BLaER1 treated with 17β-estradiol and CSF1 and Interleukin-3, amounts not matched to agents 10 nM and 100 nM (cell line): ENCODE measurements around the gene CDH23.

Experiments used
- H3K27ac ChIP-seq, 11 experiments: shearing (Covaris generic); formaldehyde crosslinking; 2 replicates each; pipeline ENCODE4 v1.8.1; 2022
- H3K27me3 ChIP-seq, 11 experiments: shearing (Covaris generic); formaldehyde crosslinking; 2 replicates each; pipeline ENCODE4 v1.8.1; 2022
- H3K36me3 ChIP-seq, 11 experiments: shearing (Covaris generic); formaldehyde crosslinking; 2 replicates each; pipeline ENCODE4 v1.8.1; 2022
- H3K4me1 ChIP-seq, 10 experiments: shearing (Covaris generic); formaldehyde crosslinking; 2 replicates each; pipeline ENCODE4 v1.8.1; 2022
- H3K4me2 ChIP-seq, 11 experiments: shearing (Covaris generic); formaldehyde crosslinking; 2 replicates each; pipeline ENCODE4 v1.8.1; 2022
- H3K4me3 ChIP-seq, 10 experiments: shearing (Covaris generic); formaldehyde crosslinking; 2 replicates each; pipeline ENCODE4 v1.8.1; 2022
- H3K9ac ChIP-seq, 11 experiments: shearing (Covaris generic); formaldehyde crosslinking; 2 replicates each; pipeline ENCODE4 v1.8.1; 2022
- H3K9me3 ChIP-seq, 11 experiments: shearing (Covaris generic); formaldehyde crosslinking; replicated peaks in 1 of 11; 2 replicates each; pipeline ENCODE4 v1.8.1; 2022
- H4K20me1 ChIP-seq, 11 experiments: shearing (Covaris generic); formaldehyde crosslinking; 2 replicates each; pipeline ENCODE4 v1.8.1; 2022
- Cebpa-rat ChIP-seq, 11 experiments: shearing (Covaris generic); IDR thresholded peaks; 2 replicates each; pipeline ENCODE4 v1.8.1; 2022

CDH23 gene

DNA sequence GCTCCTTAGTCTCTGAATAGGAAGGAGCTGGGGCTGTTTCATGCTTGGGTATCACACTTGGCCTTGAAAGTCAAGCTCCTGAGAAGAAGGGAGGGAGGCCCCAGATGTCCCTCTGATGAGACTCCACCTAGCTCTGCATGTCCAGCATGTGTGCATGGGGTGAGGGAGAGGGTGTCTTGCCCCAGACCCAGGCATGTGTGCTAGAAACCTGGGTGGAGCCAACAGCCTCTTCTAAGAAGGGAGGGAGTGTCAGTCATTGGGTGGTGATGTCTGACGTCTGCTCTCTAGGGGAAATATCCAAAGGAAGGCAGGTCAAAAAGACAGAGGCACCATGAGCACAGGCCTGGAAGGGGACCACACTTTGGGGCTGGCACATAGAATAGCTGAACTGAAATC, 159.0 kb downstream of the CDH23 start:
- no peak for TF ChIP-seq Cebpa-rat (IDR thresholded peaks at IDR 0.05)
- H3K27ac ChIP-seq, result no peak overlapping the region
- H3K36me3 ChIP-seq, result no peaks in the 10 kb centered on the region
- H3K4me1 ChIP-seq, result peaks cover 0 to 4% (median 1%) of the 10 kb centered on the region in 10 experiments; a peak in 13 of 20 replicates
- no peaks in the 10 kb centered on the region for H3K27me3 ChIP-seq
- no peak overlapping the region for H3K4me3 ChIP-seq
- H4K20me1 ChIP-seq, result 0 out of 22 replicates have a peak, but pooled peaks cover 0 to 5% (median 0%) of the 10 kb centered on the region in 11 experiments
- no peak overlapping the region for H3K4me2 ChIP-seq
- H3K9ac ChIP-seq, result no peak overlapping the region
- no peaks in the 10 kb centered on the region for H3K9me3 ChIP-seq

DNA sequence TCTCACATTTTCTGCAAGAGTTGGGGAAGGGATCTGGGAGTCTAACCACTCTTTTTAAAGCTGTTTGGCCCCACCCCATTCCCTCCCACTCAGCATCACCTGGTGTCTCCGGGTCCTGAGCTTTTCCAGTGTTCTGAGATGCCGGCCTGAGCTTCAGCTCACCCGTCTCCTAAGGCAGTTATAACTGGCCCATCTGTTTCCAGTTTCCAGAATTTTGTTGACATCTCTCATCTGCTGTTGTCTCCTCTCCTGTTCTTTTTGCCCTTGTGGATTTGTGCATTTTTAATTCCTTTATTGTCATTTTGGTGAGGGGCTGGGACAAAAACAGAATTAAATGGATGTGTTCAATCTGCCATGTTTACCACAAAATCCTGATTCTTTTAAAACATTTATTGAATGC, 162.3 kb downstream of the CDH23 start:
- Histone ChIP-seq H3K4me2 (no peak overlapping the region), H3K9ac (no peak overlapping the region), H4K20me1 (no peaks in the 10 kb centered on the region), H3K27ac (no peak overlapping the region), H3K9me3 (no peaks in the 10 kb centered on the region), H3K4me3 (no peak overlapping the region), H3K36me3 (no peaks in the 10 kb centered on the region), H3K27me3 (no peaks in the 10 kb centered on the region), H3K4me1 (peaks cover 10 to 16% (median 12%) of the 10 kb centered on the region in 10 experiments)
- no peak for TF ChIP-seq Cebpa-rat (IDR thresholded peaks at IDR 0.05)

DNA sequence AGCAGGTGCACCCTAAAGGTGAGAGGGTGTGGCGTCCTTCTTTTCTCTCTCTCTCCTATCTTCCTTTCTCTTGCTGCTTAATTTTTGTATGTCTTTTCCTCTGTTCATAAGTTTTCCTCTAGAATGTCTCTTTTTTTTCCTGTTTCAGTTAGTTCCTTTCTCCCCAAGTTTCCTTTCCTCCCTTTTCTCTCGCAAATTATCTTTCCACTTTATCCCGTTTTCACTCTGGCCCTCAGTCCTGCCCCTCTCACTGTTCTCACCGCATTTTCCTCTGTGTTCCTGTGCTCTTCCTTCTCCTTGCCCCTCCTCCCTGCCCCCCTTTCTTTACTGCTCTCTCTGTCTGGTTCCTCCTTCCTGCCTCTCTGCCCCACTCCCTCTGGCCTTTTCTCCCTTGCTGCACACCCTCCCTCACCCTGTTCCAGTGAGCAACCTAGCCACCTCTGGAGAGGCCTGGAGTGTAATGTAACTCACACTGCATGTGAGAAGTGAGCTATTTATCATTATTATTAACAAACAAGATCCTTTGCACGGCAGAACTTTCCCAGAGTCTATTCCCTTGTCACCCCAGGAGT, 164.4 kb downstream of the CDH23 start:
- Histone ChIP-seq H3K27me3 (no peaks in the 10 kb centered on the region), H4K20me1 (no peaks in the 10 kb centered on the region), H3K27ac (no peak overlapping the region), H3K4me1 (peaks cover 10 to 15% (median 12%) of the 10 kb centered on the region in 10 experiments), H3K4me3 (no peak overlapping the region), H3K9ac (no peak overlapping the region; a peak in 1 of 22 replicates), H3K36me3 (no peaks in the 10 kb centered on the region), H3K9me3 (no peaks in the 10 kb centered on the region), H3K4me2 (peak overlapping the region; percentile 0 to 67 (median 52); a peak in 20 of 22 replicates)
- no peak for TF ChIP-seq Cebpa-rat (IDR thresholded peaks at IDR 0.05)

- TF ChIP-seq Cebpa-rat (IDR thresholded peaks at IDR 0.05), result no peak
- Histone ChIP-seq H4K20me1 (no peaks in the 10 kb centered on the region), H3K4me2 (no peak overlapping the region), H3K4me3 (no peak overlapping the region), H3K36me3 (no peaks in the 10 kb centered on the region), H3K9ac (no peak overlapping the region), H3K27ac (no peak overlapping the region), H3K9me3 (no peaks in the 10 kb centered on the region), H3K4me1 (peaks cover 10 to 17% (median 12%) of the 10 kb centered on the region in 10 experiments), H3K27me3 (no peaks in the 10 kb centered on the region)
Observed at GRCh38 chr10:71562181-71562580, 165.5 kb downstream of the CDH23 start.

DNA sequence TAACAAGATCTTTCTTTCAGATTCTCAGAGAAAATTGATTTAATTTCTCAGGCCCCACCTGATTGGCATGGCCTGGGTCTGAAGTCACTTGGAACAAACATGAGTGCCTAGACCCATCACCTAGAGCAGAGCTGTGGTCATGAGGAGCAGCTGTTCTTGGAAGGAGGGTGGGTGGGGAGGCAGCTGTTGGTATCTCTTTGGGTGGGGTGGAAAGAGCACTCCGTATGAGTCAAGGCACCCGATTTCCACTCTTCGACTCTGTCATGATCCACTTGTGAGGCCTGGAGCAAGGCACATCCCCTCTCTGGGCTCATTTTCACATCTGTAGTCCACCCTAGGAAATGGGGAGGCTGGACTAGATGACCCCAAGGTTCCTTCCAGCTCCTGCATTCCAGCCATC, 166.2 kb downstream of the CDH23 start:
- no peak for TF ChIP-seq Cebpa-rat (IDR thresholded peaks at IDR 0.05)
- Histone ChIP-seq H3K36me3 (no peaks in the 10 kb centered on the region), H3K27ac (no peak overlapping the region), H3K4me1 (peaks cover 10 to 17% (median 12%) of the 10 kb centered on the region in 10 experiments), H3K4me2 (no peak overlapping the region), H3K9me3 (no peaks in the 10 kb centered on the region), H3K9ac (no peak overlapping the region), H3K4me3 (no peak overlapping the region), H4K20me1 (no peaks in the 10 kb centered on the region), H3K27me3 (no peaks in the 10 kb centered on the region)

GRCh38 chr10:71564194-71564820, 167.6 kb downstream of the CDH23 start:
- Histone ChIP-seq H3K4me2 (no peak overlapping the region), H3K9me3 (no peaks in the 10 kb centered on the region), H3K27me3 (no peaks in the 10 kb centered on the region), H3K27ac (no peak overlapping the region), H3K9ac (no peak overlapping the region), H4K20me1 (no peaks in the 10 kb centered on the region), H3K36me3 (no peaks in the 10 kb centered on the region), H3K4me1 (peaks cover 10 to 17% (median 12%) of the 10 kb centered on the region in 10 experiments), H3K4me3 (no peak overlapping the region)
- TF ChIP-seq Cebpa-rat (IDR thresholded peaks at IDR 0.05), result no peak

- no peak for TF ChIP-seq Cebpa-rat (IDR thresholded peaks at IDR 0.05)
- H4K20me1 ChIP-seq, result no peaks in the 10 kb centered on the region
- no peaks in the 10 kb centered on the region for H3K36me3 ChIP-seq
Observed at GRCh38 chr10:71565284-71566000, 168.7 kb downstream of the CDH23 start.

GRCh38 chr10:71567006-71567405, 170.3 kb downstream of the CDH23 start:
- Histone ChIP-seq H3K4me1 (peaks cover 0 to 16% (median 7%) of the 10 kb centered on the region in 10 experiments; a peak in 12 of 20 replicates), H3K27ac (no peak overlapping the region), H4K20me1 (no peaks in the 10 kb centered on the region), H3K9ac (no peak overlapping the region), H3K9me3 (no peaks in the 10 kb centered on the region), H3K4me3 (no peak overlapping the region), H3K27me3 (no peaks in the 10 kb centered on the region), H3K36me3 (no peaks in the 10 kb centered on the region), H3K4me2 (no peak overlapping the region)
- TF ChIP-seq Cebpa-rat (IDR thresholded peaks at IDR 0.05), result no peak

More at GRCh38 chr10:71565284-71566000, 168.7 kb downstream of the CDH23 start:
- no peak overlapping the region for H3K4me2 ChIP-seq
- no peak overlapping the region for H3K27ac ChIP-seq
- no peak overlapping the region for H3K4me3 ChIP-seq
- H3K4me1 ChIP-seq, result peaks cover 11 to 22% (median 16%) of the 10 kb centered on the region in 10 experiments
- no peaks in the 10 kb centered on the region for H3K27me3 ChIP-seq
- H3K9me3 ChIP-seq, result no peaks in the 10 kb centered on the region
- no peak overlapping the region for H3K9ac ChIP-seq

DNA sequence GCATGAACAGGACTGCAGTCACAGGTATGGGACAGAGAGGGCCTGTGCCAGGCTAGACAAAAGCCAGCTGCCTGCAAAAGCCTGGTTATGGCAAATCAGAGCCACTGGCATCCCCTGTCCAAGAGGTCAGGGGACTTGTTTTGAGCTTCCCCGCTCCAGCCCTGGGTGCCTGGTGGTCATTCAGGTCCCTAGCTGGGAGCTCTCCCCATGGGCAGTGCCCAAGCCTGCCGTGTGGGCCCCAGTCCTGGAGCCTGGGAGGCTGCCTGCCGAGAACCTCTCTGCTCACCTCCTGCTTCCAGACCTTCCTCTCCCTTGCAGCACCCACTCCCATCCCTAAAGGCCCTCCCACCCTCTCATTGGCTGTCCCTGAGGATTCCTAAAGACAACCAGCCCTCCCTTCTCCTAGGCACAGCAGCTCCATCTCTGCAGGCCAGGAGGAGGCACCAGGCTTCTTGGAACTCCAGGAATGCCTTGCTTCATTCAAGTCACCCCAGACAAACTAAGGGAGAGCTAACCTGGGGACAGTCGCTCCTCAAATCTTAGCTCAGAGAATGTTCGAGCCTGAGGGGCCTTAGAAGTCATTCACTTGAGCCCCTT, 172.3 kb downstream of the CDH23 start:
- Histone ChIP-seq H3K9me3 (no peaks in the 10 kb centered on the region), H3K27me3 (no peaks in the 10 kb centered on the region), H3K36me3 (no peaks in the 10 kb centered on the region), H3K4me1 (peaks cover 0 to 30% (median 17%) of the 10 kb centered on the region in 10 experiments; a peak in 14 of 20 replicates), H3K9ac (no peak overlapping the region), H3K4me2 (no peak overlapping the region), H4K20me1 (no peaks in the 10 kb centered on the region), H3K27ac (no peak overlapping the region), H3K4me3 (no peak overlapping the region)
- no peak for TF ChIP-seq Cebpa-rat (IDR thresholded peaks at IDR 0.05)
